HG03342 (cell line): ENCODE data around the gene RHOF.

ENCODE experiments used
- ATAC-seq: cut with Tn5 transposase; IDR thresholded peaks from one replicate; pipeline ENCODE4 v1.9.1; 2021; ENCODE audit warnings: mild to moderate bottlenecking, moderate library complexity; ENCODE audit not compliant: unreplicated experiment

The RHOF gene

DNA sequence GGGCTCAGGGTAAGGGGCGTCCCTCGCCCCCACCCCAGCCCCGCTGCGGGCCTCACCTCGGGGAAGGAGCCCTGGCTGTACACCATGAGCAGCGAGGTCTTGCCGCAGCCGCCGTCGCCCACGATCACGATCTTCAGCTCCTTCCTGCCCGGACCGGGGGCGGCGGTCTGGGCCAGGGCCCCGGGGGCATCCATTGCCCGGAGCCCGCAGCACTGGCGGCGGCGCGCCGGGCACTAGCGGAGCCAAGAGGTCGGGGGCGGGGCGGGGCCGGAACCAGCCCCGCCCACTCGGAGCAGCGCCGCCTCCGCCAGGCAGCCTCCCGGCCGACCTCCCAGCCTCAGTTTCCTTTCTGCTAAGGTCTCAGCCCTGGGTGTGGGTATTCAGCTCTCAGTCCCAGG lies at the start of gene RHOF:
RHOF (minus strand) TSS at position 249 of the 398 bp plus-strand sequence; CDS start at position 194, 55 bp downstream.
- peak; percentile 13 for ATAC-seq

DNA sequence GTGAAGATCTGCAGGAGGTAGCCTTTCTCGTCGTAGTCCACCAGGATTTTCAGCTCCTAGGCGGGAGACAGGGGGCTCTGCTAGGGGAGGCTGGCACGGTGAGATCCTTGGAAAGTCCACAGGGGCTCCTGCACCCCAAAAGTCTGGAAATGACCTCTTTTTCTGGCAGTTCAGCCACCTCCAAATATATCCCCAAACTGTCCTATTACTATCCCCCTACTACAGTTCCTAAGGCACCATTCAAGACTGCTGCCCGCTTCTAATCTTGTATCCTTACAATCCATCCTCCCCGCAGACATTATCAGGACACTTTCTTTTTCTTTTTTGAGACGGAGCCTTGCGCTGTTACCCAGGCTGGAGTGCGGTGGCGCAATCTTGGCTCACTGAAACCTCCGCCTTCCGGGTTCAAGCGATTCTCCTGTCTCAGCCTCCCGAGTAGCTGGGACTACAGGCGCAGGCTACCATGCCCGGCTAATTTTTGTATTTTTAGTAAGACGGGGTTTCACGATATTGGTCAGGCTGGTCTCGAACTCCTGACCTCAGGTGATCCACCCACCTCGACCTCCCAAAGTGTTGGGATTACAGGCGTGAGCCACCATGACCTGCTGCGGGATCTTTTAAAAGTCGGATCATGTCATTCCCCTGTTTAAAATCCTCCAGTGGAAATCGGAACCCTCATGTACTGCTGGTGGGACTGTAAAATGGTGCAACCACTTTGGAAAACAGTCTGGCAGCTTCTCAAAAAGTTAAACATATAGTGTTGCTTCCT lies 46.7 kb upstream of the RHOF start:
- ATAC-seq, result no peak

GRCh38 chr12:121839106-121839992 lies 45.9 kb upstream of the RHOF start:
- ATAC-seq, result peak; percentile 88

- ATAC-seq, result no peak
These were observed 44.6 kb upstream of the RHOF start for GRCh38 chr12:121838126-121838525.

- ATAC-seq, result no peak
These were observed 44.2 kb upstream of the RHOF start for GRCh38 chr12:121837680-121838079.

DNA sequence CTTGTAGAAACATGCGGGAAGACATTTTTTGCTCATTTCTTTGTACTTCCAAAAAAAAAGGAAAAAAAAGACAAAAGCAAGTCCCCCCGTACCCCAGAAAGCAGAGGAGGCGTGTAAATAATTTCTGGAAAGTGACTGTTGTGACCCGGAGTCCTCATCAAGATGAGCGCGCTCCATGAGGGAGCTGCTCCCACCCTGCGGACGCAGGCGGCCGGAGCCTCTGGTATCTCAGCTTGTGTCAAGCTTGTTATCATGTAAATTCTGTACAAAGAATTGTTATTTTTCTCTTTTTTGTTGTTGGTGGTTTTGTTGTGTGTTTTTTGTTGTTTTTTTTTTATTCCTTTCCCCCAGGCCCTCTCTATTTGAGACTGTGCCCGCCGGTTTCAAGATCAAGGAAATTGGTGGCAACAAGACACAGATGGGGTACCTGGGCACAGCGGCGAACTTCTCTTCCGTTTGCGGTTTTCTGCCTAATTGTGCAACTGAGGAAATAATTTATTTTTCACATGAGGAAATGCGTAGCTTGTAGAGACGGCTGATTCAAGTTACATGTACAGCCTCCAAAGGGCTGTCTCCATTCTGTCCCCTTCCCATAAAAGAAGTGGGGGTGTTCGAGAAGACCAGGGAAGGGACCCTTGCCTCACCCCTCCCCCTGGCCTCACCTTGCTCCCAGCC lies 38.2 kb upstream of the RHOF start:
- no peak for ATAC-seq

DNA sequence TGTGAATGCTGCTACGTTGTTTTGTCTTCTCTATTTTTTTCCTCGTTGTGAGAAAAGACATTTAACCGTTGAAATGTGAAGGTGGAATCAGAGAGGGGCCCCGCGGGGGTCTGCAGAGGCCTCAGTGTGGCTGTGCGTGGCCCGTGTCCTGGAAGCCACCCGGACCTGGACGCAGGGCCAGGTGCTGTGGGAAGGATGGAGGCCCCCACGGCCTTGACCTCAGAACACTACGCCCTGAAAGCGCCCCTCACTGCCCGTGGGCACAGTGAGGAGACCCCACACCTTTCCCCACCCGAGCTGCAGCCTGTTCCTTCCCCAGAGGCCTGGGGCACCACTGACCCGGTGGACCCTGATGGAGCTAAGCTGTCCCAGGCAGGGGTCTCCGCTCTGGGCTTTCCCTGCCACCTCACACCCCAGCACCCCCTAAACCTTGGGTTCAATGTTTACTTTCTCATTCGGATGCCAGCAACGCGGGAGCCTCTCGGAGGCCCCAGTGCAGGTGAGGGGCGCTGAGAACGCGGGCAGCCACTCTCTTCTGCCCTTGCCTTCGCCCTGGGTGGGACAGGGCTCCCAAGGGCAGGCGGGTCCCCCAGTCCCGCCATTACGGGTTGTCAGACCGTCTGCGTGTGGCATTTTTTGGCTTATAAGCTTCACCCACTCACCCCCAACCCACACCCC lies 37.2 kb upstream of the RHOF start:
- no peak for ATAC-seq

DNA sequence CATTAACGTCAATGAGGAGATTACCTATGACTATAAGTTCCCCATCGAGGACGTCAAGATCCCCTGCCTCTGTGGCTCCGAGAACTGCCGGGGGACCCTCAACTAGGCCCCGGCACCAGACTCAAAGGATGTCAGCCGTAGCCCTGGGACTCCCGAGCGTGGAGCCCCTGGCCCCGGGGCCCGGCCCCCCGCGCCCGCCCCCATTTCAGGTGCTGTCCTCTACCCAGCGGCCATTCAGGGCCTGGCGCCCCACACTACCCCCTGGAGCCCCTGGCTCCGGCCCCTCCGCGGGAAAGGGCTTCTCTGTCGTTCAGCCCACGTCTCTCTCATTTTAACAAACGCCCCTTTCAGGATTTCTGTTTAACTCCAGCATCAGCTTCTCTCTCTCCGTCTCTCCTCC lies 36.6 kb upstream of the RHOF start:
- no peak for ATAC-seq

- no peak for ATAC-seq
These were observed 35.9 kb upstream of the RHOF start for GRCh38 chr12:121829250-121829918.

DNA sequence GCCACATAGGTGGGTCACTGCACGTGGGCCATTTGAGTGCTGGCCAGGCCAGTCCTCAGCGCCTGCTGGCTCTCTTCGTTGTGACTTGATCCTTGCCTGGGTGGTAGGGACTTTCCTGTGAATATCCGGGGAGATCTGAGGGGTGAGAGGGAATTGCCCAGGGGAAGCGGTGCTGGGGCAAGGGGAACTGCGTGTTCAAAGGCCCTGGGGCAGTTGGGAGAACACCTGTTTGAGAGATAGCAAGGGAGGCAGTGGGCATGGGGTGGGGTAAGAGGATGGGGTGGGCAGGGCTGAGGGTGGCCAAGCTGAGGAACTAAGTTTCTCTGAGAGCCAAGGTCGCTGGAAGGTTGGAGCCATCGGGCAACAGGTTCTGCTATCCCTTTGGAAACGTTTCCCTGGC lies 35.3 kb upstream of the RHOF start:
- ATAC-seq, result no peak

DNA sequence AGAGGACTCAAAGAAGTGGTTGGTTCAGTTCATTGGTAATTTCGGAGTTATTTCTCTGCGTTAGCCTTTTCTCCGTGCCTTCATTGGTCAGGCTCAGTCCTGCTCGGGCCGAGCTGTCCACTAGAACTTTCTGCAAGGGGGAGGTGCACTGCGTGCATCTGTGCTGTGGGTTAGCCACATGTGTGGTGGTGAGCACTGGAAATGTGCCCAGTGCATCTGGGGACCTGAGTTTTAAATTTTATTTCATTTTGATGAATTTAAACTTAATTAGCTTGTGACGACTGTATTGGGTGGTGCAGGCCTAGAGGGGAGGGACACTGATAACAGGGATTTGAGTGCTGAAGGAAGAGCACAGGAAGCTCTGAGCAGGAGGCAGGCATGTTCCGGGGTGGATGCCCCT lies 34.8 kb upstream of the RHOF start:
- ATAC-seq, result no peak

DNA sequence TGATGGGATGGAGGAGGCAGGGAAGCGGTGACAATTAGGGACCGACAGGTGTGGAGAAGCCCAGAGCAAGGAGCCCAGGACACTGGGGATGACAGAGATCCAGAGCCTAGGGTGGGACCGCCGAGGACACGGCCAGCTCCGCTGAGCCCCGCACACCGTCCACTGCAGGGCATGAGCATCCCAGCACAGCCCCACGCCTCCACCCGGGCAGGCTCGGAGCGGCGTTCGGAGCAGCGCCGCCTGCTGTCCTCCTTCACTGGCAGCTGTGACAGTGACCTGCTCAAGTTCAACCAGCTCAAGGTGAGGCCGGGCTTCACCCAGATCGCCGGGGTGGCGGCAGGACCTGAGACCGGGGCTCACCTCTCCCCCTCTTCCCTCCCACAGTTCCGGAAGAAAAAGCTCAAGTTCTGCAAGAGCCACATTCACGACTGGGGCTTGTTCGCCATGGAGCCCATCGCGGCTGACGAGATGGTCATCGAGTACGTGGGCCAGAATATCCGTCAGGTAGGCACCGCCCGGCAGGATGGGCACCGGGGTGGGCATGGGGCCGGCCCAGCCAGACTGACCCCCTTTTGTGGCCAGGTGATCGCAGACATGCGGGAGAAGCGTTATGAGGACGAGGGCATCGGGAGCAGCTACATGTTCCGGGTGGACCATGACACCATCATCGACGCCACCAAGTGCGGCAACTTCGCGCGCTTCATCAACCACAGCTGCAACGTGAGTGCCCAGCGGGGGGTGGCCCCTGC lies 34.0 kb upstream of the RHOF start:
- no peak for ATAC-seq

DNA sequence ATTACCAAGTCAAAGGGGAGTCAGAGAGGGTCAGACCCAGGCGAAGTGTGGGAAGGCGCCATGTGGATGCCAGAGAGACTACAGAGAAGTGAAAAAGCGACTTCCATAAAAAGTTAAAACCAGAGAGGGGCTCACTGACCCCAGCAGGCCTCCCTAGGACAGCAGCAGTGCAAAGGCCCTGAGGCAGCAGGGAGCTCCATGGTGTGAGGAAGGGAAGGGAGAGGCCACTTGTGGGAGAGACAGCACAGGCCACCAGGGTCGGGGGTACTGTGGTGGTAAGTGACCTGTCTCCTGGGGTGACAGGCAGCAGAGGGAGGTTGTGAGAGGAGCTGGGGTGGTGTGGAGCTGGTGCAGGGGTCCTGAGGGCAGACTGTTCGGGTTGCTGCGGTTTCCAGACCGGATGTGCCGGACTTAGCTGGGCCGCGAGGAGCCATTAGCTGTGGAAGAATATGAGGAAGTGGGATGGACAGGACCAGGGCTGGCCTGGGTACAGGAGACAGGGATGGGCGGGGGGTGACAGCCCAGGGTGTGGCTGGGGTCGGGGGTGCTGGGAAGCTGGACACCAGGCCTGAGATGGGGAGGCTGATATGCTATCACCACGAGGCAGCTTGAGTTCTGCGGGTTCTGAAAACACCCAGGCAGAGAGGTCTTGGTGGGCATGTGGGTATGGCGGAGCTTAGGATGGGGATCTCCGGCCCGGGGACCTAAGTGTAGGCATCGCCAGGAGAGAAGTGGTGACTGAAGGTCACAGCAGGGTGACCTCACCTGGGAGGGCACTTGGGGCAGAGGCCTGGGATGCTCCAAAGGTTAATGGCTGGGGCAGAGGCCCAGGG lies 33.0 kb upstream of the RHOF start:
- no peak for ATAC-seq

DNA sequence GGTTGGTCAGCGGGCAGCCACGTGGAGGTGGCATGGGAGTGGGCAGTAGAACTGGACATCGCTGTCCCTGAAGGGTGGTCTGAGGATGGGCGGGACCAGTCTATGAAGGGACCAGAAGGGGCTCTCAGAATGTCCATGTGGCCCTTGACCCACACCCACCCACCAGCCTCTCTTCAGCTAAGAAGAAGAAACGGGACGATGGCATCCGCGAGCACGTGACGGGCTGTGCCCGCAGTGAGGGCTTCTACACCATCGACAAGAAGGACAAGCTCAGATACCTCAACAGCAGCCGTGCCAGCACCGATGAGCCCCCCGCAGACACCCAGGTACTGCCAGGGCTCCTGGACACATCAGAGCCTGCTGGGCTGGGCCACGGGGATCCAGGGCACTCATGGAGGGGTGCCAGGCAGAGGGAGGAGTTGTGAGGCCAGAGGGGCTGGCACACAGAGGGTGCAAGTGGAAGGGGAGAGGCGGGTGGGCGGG lies 31.6 kb upstream of the RHOF start:
- no peak for ATAC-seq

- ATAC-seq, result no peak
These were observed 30.2 kb upstream of the RHOF start for GRCh38 chr12:121823727-121824115.

DNA sequence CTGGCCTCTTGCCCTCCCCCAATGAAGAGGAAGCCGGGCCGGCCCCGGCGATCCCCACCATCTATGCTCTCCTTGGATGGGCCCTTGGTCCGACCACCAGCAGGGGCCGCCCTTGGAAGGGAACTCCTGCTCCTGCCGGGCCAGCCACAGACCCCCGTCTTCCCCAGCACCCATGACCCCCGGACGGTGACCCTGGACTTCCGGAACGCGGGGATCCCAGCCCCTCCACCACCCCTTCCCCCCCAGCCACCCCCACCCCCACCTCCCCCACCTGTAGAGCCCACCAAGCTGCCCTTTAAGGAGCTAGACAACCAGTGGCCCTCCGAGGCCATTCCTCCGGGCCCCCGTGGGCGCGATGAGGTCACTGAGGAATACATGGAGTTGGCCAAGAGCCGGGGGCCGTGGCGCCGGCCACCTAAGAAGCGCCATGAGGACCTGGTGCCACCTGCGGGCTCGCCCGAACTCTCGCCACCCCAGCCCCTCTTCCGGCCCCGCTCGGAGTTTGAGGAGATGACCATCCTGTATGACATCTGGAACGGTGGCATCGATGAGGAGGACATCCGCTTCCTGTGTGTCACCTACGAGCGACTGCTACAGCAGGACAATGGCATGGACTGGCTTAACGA lies 29.7 kb upstream of the RHOF start:
- ATAC-seq, result no peak

DNA sequence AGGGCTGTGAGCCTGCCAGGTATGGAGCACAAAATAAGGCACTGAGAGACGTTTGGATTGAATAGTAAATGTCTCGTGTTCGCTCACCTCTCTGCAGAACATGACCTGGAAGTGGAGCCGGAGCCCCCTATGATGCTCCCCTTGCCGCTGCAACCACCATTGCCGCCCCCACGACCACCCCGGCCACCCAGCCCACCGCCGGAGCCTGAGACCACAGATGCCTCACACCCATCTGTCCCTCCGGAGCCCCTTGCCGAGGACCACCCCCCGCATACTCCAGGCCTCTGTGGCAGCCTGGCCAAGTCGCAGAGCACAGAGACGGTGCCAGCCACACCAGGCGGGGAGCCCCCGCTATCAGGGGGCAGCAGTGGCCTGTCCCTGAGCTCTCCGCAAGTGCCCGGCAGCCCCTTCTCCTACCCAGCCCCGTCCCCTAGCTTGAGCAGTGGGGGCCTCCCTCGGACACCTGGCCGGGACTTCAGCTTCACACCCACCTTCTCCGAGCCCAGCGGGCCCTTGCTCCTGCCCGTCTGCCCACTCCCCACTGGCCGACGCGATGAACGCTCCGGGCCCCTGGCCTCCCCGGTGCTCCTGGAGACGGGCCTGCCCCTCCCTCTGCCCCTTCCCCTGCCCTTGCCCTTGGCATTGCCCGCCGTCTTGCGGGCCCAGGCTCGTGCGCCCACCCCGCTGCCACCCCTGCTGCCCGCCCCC lies 29.1 kb upstream of the RHOF start:
- no peak for ATAC-seq

DNA sequence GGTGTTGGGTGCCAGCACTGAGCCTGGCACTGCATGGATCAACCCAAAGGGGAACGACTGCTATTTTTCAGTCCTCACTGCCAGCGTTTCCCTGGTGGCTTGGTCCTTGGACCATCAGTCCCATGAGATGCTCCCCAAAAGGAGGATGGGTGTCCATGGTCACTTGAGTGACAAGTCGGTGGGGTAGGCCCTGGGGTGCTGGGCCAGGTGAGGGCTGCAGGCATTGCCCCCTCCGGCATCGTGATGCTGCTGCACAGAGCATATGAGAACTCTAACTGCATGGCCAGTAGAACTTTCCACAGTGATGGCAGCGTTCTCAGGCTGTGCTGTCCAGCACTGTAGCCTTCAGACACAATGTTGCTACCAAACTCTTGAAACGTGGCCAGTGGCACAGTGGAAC lies 26.6 kb upstream of the RHOF start:
- ATAC-seq, result no peak
